HepG2 (cell line): ENCODE data around the gene FOXR1. TPM values are rescaled to one million over a fixed set of nuclear protein-coding genes. Genes with fewer than 3 reads are reported as not detected.

Experiments used
- ESRRA ChIP-seq: sonication (generic); formaldehyde crosslinking; IDR thresholded peaks from 2 replicates; pipeline ENCODE4 v1.5.1; 2020; ENCODE audit warnings: mild to moderate bottlenecking, low read depth, missing genetic modification reagents
- HNRNPL ChIP-seq: fragments of 200-400 bp; formaldehyde crosslinking; IDR thresholded peaks from 2 replicates; pipeline ENCODE4 v1.6.1; 2017; ENCODE audit warnings: mild to moderate bottlenecking, low read depth, low read length
- KAT7 ChIP-seq: IDR thresholded peaks from 2 replicates; pipeline ENCODE4 v1.6.1; 2018; ENCODE audit warnings: borderline replicate concordance, missing compliant biosample characterization
- REPIN1 ChIP-seq: sonication (generic); formaldehyde crosslinking; IDR thresholded peaks from 2 replicates; pipeline ENCODE4 v1.8.0; 2022; ENCODE audit warnings: missing genetic modification reagents, low read depth, mild to moderate bottlenecking, borderline replicate concordance
- SP2 ChIP-seq: sonication (generic); formaldehyde crosslinking; IDR thresholded peaks from 2 replicates; pipeline ENCODE4 v1.5.1; 2020; ENCODE audit warnings: mild to moderate bottlenecking, missing genetic modification reagents
- ZNF124 ChIP-seq: sonication (generic); formaldehyde crosslinking; IDR thresholded peaks from 2 replicates; pipeline ENCODE4 v1.4.0; 2020; ENCODE audit warnings: missing genetic modification reagents
- ZNF234 ChIP-seq: sonication (generic); formaldehyde crosslinking; conservative IDR thresholded peaks from 2 replicates; pipeline ENCODE4 v1.5.1; 2020; ENCODE audit warnings: mild to moderate bottlenecking, missing genetic modification reagents
- ZNF563 ChIP-seq: sonication (generic); formaldehyde crosslinking; IDR thresholded peaks from 2 replicates; pipeline ENCODE4 v1.8.0; 2022; ENCODE audit warnings: mild to moderate bottlenecking, moderate library complexity, missing genetic modification reagents
- ZNF816 ChIP-seq: sonication (generic); formaldehyde crosslinking; IDR thresholded peaks from 2 replicates; pipeline ENCODE4 v1.8.0; 2022; ENCODE audit warnings: missing genetic modification reagents, mild to moderate bottlenecking, borderline replicate concordance
- ZSCAN20 ChIP-seq: sonication (generic); formaldehyde crosslinking; IDR thresholded peaks from 2 replicates; pipeline ENCODE4 v1.4.0; 2020; ENCODE audit warnings: missing genetic modification reagents, mild to moderate bottlenecking, borderline replicate concordance
- ZSCAN22 ChIP-seq: sonication (generic); formaldehyde crosslinking; IDR thresholded peaks from 2 replicates; pipeline ENCODE4 v1.4.0; 2020; ENCODE audit warnings: mild to moderate bottlenecking, missing genetic modification reagents
- polyA plus RNA-seq, 8 experiments: library from polyadenylated mRNA; depleted of rRNA in 3 of 8; stranded (reverse) in 7 of 8; unstranded in 1 of 8; fragments of >200 nt; fragmentation: Illumina TruSeq in 4 of 8; extraction: Trizol in 4 of 8; gene quantifications; 2 replicates each; pipeline versions ENCODE4 v1.2.1 to v1.2.3, GENCODE V29; 2011 to 2016; ENCODE audit warnings: low read depth in 4 of 8, missing spikeins in 1 of 8, mixed read lengths in 1 of 8; ENCODE audit not compliant: insufficient read depth in 1 of 8
- total RNA-seq, 5 experiments: library from RNA; depleted of rRNA; stranded (reverse); fragments of >200 nt; fragmentation: Illumina TruSeq; extraction: Trizol; gene quantifications; 2 replicates each; pipeline ENCODE4 v1.2.3, GENCODE V29; 2016; ENCODE audit warnings: low read depth in 1 of 5
- TF ChIP-seq, protein P1 (sequence below): sonication (generic); formaldehyde crosslinking; IDR thresholded peaks from 2 replicates; pipeline ENCODE4 v1.5.0; 2020; ENCODE audit warnings: mild to moderate bottlenecking, missing genetic modification reagents, borderline replicate concordance
- TF ChIP-seq, protein P2 (sequence below), 2 experiments: fragments of 450-650 bp in 1 of 2; sonication (generic) in 1 of 2; formaldehyde crosslinking in 1 of 2; IDR thresholded peaks; 2 replicates each; pipeline versions ENCODE4 v1.6.1 to v1.8.0; 2016 to 2022; ENCODE audit warnings: antibody characterized with exemption in 1 of 2, mild to moderate bottlenecking in 1 of 2, missing genetic modification reagents in 1 of 2
- TF ChIP-seq, protein P3 (sequence below): sonication (generic); formaldehyde crosslinking; IDR thresholded peaks from 2 replicates; pipeline ENCODE4 v1.4.0; 2020; ENCODE audit warnings: missing genetic modification reagents

FOXR1 gene
- total and polyA plus RNA-seq, 2 of the 13 experiments (the other 11 are each of a cell fraction or from before 2014, with no cell fraction given): not detected

DNA sequence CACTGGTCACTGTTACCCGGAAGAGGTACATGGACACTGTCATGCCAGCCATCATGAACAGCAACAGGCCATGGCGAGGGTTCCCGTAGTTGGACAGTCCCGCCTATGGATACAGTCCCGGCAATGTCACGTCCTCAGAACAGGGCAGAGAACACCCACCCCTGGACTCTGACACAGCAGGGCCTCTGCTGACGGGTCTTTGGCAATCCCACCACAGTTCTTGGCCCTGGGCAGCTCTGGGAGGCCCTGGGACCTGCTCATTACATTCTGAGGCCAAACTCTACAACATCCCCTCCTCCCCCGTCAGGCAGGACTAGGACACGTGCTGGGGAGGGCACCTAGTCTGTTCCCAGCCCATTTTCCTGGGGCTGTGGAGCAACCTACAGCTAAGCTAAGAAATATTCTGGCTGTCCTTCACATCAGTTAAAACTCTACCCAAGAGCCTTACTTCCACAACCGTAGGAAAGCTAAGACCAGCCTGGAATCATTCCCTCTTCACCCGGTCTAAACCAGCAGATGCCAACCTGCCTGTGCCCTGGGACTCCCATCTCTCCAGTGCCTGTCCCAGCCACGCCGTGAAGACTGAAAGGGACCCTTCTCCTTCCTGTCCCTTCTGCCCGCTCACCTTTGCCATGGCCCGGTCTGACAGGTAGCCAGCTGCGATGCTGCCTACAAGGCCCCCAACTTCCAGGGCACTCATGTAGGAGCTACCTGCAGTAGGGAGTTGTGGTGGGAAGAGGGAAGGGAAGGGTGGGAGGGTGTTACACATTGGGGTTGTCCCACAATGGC, 54.6 kb downstream of the FOXR1 start (continued):
- no peak; the same call in 1 of the 2 replicates for TF ChIP-seq ESRRA
- no peak for TF ChIP-seq SP2 (CRISPR knock-in tag)
- TF ChIP-seq ZNF816: no peak
- TF ChIP-seq, protein P1, sequence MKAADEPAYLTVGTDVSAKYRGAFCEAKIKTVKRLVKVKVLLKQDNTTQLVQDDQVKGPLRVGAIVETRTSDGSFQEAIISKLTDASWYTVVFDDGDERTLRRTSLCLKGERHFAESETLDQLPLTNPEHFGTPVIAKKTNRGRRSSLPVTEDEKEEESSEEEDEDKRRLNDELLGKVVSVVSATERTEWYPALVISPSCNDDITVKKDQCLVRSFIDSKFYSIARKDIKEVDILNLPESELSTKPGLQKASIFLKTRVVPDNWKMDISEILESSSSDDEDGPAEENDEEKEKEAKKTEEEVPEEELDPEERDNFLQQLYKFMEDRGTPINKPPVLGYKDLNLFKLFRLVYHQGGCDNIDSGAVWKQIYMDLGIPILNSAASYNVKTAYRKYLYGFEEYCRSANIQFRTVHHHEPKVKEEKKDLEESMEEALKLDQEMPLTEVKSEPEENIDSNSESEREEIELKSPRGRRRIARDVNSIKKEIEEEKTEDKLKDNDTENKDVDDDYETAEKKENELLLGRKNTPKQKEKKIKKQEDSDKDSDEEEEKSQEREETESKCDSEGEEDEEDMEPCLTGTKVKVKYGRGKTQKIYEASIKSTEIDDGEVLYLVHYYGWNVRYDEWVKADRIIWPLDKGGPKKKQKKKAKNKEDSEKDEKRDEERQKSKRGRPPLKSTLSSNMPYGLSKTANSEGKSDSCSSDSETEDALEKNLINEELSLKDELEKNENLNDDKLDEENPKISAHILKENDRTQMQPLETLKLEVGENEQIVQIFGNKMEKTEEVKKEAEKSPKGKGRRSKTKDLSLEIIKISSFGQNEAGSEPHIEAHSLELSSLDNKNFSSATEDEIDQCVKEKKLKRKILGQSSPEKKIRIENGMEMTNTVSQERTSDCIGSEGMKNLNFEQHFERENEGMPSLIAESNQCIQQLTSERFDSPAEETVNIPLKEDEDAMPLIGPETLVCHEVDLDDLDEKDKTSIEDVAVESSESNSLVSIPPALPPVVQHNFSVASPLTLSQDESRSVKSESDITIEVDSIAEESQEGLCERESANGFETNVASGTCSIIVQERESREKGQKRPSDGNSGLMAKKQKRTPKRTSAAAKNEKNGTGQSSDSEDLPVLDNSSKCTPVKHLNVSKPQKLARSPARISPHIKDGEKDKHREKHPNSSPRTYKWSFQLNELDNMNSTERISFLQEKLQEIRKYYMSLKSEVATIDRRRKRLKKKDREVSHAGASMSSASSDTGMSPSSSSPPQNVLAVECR (CRISPR knock-in tag): peak; percentile 42
- TF ChIP-seq ZNF124 (CRISPR knock-in tag): no peak
- TF ChIP-seq, protein P2, sequence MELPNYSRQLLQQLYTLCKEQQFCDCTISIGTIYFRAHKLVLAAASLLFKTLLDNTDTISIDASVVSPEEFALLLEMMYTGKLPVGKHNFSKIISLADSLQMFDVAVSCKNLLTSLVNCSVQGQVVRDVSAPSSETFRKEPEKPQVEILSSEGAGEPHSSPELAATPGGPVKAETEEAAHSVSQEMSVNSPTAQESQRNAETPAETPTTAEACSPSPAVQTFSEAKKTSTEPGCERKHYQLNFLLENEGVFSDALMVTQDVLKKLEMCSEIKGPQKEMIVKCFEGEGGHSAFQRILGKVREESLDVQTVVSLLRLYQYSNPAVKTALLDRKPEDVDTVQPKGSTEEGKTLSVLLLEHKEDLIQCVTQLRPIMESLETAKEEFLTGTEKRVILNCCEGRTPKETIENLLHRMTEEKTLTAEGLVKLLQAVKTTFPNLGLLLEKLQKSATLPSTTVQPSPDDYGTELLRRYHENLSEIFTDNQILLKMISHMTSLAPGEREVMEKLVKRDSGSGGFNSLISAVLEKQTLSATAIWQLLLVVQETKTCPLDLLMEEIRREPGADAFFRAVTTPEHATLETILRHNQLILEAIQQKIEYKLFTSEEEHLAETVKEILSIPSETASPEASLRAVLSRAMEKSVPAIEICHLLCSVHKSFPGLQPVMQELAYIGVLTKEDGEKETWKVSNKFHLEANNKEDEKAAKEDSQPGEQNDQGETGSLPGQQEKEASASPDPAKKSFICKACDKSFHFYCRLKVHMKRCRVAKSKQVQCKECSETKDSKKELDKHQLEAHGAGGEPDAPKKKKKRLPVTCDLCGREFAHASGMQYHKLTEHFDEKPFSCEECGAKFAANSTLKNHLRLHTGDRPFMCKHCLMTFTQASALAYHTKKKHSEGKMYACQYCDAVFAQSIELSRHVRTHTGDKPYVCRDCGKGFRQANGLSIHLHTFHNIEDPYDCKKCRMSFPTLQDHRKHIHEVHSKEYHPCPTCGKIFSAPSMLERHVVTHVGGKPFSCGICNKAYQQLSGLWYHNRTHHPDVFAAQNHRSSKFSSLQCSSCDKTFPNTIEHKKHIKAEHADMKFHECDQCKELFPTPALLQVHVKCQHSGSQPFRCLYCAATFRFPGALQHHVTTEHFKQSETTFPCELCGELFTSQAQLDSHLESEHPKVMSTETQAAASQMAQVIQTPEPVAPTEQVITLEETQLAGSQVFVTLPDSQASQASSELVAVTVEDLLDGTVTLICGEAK (IDR thresholded peaks at IDR 0.05): no peak
- TF ChIP-seq, protein P2 (CRISPR knock-in tag; IDR thresholded peaks at IDR 0.05): no peak
- TF ChIP-seq ZSCAN20: no peak
- TF ChIP-seq ZSCAN22 (CRISPR knock-in tag): peak; percentile 92
- TF ChIP-seq ZNF234 (CRISPR knock-in tag): no peak
- no peak for TF ChIP-seq ZNF563 (CRISPR knock-in tag)
- TF ChIP-seq HNRNPL: 0 out of 2 replicates have a peak, but pooled peaks have one; percentile 15
- no peak for TF ChIP-seq KAT7 (CRISPR knock-in tag)
- TF ChIP-seq, protein P3, sequence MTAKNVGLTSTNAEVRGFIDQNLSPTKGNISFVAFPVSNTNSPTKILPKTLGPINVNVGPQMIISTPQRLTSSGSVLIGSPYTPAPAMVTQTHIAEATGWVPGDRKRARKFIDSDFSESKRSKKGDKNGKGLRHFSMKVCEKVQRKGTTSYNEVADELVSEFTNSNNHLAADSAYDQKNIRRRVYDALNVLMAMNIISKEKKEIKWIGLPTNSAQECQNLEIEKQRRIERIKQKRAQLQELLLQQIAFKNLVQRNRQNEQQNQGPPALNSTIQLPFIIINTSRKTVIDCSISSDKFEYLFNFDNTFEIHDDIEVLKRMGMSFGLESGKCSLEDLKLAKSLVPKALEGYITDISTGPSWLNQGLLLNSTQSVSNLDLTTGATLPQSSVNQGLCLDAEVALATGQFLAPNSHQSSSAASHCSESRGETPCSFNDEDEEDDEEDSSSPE: 0 out of 2 replicates have a peak, but pooled peaks have one; percentile 30
- no peak for TF ChIP-seq REPIN1 (CRISPR knock-in tag)
